Stomach (tissue), 9 donors: ENCODE results near the gene USP37. TPM values are rescaled to one million over a fixed set of nuclear protein-coding genes. Genes with fewer than 3 reads are reported as not detected.

Experiments
- DNase-seq, 2 donors: peaks; one replicate each; pipeline versions ENCODE4 v3.0.0 to v3.0.0-alpha.2; 2013 to 2019
- H3K27ac ChIP-seq, 5 donors: fragments of 200-600 bp in 4 of 5; sonication (generic) in 4 of 5; one replicate each; pipeline ENCODE4 v1.5.1; 2013 to 2019; ENCODE audit warnings: mild to moderate bottlenecking in 1 of 5, moderate library complexity in 1 of 5
- H3K27me3 ChIP-seq, 3 donors: fragments of 200-600 bp; sonication (generic); one replicate each; pipeline ENCODE4 v1.5.1; 2017 to 2019; ENCODE audit warnings: mixed run types in 1 of 3
- H3K36me3 ChIP-seq, 4 donors: fragments of 200-600 bp; sonication (generic); 1 replicate in 3 of 4; 2 replicates in 1 of 4; pipeline ENCODE4 v1.5.1; 2016 to 2019
- H3K4me1 ChIP-seq, 4 donors: fragments of 200-600 bp; sonication (generic); one replicate each; pipeline ENCODE4 v1.5.1; 2016 to 2019
- H3K4me3 ChIP-seq, 4 donors: fragments of 200-600 bp; sonication (generic) in 3 of 4; one replicate each; pipeline ENCODE4 v1.5.1; 2016 to 2019; ENCODE audit warnings: mild to moderate bottlenecking in 1 of 4
- H3K9me3 ChIP-seq, 4 donors: fragments of 200-600 bp; sonication (generic); one replicate each; pipeline ENCODE4 v1.5.1; 2016 to 2019
- EP300 ChIP-seq: sonication (generic); formaldehyde crosslinking; IDR thresholded peaks from one replicate; pipeline ENCODE4 v1.6.1; 2017; ENCODE audit warnings: antibody characterized with exemption
- POLR2A ChIP-seq, 4 donors: fragments of 450-650 bp; IDR thresholded peaks; one replicate each; pipeline ENCODE4 v1.6.1; 2016; ENCODE audit warnings: antibody characterized with exemption in 4 of 4, control low read depth in 2 of 4, mild to moderate bottlenecking in 1 of 4, moderate library complexity in 1 of 4
- POLR2AphosphoS5 ChIP-seq, 3 donors: sonication (generic); formaldehyde crosslinking; IDR thresholded peaks; one replicate each; pipeline ENCODE4 v1.6.1; 2016; ENCODE audit warnings: antibody characterized with exemption in 3 of 3
- WGBS, 5 donors: extraction: QIAGEN DNeasy Blood & Tissue Kit in 3 of 5; methylation state at CpG; one replicate each; pipeline versions ENCODE4 v1.1.5 to v1.1.7; 2013 to 2018; 5-methylcytosine and 5-hydroxymethylcytosine counted together
- intact Hi-C: fragments of 100-400 bp; cut with DNase I; formaldehyde crosslinking; loops from one replicate; pipeline ENCODE4 v1.15.1; 2023; ENCODE audit warnings: low total_unique reads
- polyA plus RNA-seq, 3 donors: library from polyadenylated mRNA; stranded (reverse); fragments of 200-250 nt; gene quantifications; one replicate each; pipeline ENCODE4 v1.2.3, GENCODE V29; 2013
- total RNA-seq, 5 donors: library from RNA; depleted of rRNA; stranded (reverse); fragments of >200 nt; gene quantifications; one replicate each; pipeline versions ENCODE4 v1.1.0 to v1.2.3, GENCODE V29; 2014 to 2016
- TF ChIP-seq, protein P1 (sequence below), 7 experiments: fragments of 450-650 bp in 4 of 7; fragments of 200-600 bp in 3 of 7; sonication (generic) in 3 of 7; IDR thresholded peaks; one replicate each; pipeline ENCODE4 v1.5.1; 2016 to 2019; ENCODE audit warnings: antibody characterized with exemption in 7 of 7, control low read depth in 2 of 7, mild to moderate bottlenecking in 1 of 7
- donor health status: healthy with polysubstance abuse.
- donor health status: Bipolar disorder and iron deficiency.
- donor health status: healthy.

The USP37 gene
- total and polyA plus RNA-seq, 8 donors = 1.6 to 81.4 (median 5.2) TPM

DNA sequence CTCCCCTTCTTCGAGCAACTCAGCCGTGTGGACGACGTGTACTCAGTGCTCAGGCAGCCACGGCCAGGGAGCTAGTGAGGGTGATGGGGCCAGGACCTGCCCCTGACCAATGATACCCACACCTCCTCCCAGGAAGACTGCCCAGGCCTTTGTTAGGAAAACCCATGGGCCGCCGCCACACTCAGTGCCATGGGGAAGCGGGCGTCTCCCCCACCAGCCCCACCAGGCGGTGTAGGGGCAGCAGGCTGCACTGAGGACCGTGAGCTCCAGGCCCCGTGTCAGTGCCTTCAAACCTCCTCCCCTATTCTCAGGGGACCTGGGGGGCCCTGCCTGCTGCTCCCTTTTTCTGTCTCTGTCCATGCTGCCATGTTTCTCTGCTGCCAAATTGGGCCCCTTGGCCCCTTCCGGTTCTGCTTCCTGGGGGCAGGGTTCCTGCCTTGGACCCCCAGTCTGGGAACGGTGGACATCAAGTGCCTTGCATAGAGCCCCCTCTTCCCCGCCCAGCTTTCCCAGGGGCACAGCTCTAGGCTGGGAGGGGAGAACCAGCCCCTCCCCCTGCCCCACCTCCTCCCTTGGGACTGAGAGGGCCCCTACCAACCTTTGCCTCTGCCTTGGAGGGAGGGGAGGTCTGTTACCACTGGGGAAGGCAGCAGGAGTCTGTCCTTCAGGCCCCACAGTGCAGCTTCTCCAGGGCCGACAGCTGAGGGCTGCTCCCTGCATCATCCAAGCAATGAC lies 163.6 kb downstream of the USP37 start:
- H3K27me3 ChIP-seq = no peaks in the 10 kb centered on the region
- H3K4me1 ChIP-seq = peaks cover 57 to 72% (median 71%) of the 10 kb centered on the region in 4 donors
- peaks cover 35 to 44% (median 41%) of the 10 kb centered on the region in 4 donors for H3K36me3 ChIP-seq
- H3K27ac ChIP-seq = peak overlapping the region; percentile 73 to 100 (median 90)
- no peak overlapping the region for H3K4me3 ChIP-seq
- H3K9me3 ChIP-seq = no peaks in the 10 kb centered on the region
- peak in 1 of 2 donors; percentile 60 for DNase-seq
- 58 to 63% (median 59%) methylated on average over 10 to 16 of the region's 16 CpGs for WGBS, 5 donors
- intact Hi-C loops = no loop called here
- TF ChIP-seq POLR2A (IDR thresholded peaks at IDR 0.05) = no peak
- no peak for TF ChIP-seq EP300
- TF ChIP-seq, protein P1, sequence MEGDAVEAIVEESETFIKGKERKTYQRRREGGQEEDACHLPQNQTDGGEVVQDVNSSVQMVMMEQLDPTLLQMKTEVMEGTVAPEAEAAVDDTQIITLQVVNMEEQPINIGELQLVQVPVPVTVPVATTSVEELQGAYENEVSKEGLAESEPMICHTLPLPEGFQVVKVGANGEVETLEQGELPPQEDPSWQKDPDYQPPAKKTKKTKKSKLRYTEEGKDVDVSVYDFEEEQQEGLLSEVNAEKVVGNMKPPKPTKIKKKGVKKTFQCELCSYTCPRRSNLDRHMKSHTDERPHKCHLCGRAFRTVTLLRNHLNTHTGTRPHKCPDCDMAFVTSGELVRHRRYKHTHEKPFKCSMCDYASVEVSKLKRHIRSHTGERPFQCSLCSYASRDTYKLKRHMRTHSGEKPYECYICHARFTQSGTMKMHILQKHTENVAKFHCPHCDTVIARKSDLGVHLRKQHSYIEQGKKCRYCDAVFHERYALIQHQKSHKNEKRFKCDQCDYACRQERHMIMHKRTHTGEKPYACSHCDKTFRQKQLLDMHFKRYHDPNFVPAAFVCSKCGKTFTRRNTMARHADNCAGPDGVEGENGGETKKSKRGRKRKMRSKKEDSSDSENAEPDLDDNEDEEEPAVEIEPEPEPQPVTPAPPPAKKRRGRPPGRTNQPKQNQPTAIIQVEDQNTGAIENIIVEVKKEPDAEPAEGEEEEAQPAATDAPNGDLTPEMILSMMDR (IDR thresholded peaks at IDR 0.05) = no peak
- TF ChIP-seq POLR2AphosphoS5 (IDR thresholded peaks at IDR 0.05) = no peak

DNA sequence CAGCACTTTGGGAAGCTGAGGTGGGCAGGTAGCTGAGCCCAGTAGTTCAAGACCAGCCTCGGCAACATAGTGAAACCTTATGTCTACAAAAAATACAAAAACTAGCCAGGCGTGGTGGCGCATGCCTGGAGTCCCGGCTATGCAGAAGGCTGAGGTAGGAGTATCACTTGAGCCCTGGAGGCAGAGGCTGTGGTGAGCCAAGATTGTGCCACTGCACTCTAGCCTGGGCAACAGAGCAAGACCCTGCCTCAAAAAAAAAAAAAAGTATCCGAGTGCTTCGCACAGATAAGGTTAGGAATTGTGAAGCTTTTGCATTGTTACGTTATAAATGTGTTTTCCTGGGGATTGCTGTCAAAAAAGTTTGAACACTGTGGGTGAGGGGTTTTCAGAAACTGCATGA lies 164.3 kb downstream of the USP37 start:
- no peak for DNase-seq
- peak overlapping the region in 4 of 5 donors; percentile 18 to 100 (median 95) for H3K27ac ChIP-seq
- intact Hi-C loops = no loop called here
- peaks cover 61 to 76% (median 73%) of the 10 kb centered on the region in 4 donors for H3K4me1 ChIP-seq
- peak overlapping the region in 1 of 4 donors; percentile 94 for H3K4me3 ChIP-seq
- 47 to 70% (median 68%) methylated on average over 7 of the region's 7 CpGs for WGBS, 5 donors
- no peaks in the 10 kb centered on the region for H3K9me3 ChIP-seq
- no peaks in the 10 kb centered on the region for H3K27me3 ChIP-seq
- TF ChIP-seq EP300 = no peak
- TF ChIP-seq, protein P1 (IDR thresholded peaks at IDR 0.05) = no peak
- no peak for TF ChIP-seq POLR2AphosphoS5 (IDR thresholded peaks at IDR 0.05)
- TF ChIP-seq POLR2A (IDR thresholded peaks at IDR 0.05) = no peak
- peaks cover 35 to 44% (median 41%) of the 10 kb centered on the region in 4 donors for H3K36me3 ChIP-seq

DNA sequence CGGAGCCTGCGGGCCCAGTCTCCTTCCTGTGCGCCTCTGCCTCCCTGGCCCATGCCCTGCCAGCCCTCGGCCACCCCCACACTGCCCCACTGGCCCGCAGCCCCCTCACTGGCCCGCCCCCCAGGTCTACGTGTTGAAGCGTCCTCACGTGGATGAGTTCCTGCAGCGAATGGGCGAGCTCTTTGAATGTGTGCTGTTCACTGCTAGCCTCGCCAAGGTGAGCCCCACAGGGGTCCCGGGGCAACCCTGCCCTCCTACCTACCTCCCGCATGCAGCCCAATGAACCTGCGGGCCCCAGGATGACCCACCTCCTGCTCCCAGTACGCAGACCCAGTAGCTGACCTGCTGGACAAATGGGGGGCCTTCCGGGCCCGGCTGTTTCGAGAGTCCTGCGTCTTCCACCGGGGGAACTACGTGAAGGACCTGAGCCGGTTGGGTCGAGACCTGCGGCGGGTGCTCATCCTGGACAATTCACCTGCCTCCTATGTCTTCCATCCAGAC lies 165.2 kb downstream of the USP37 start:
- Histone ChIP-seq H3K4me3 (peak overlapping the region in 1 of 4 donors; percentile 94), H3K36me3 (peaks cover 35 to 44% (median 41%) of the 10 kb centered on the region in 4 donors), H3K9me3 (no peaks in the 10 kb centered on the region), H3K27me3 (no peaks in the 10 kb centered on the region), H3K4me1 (peaks cover 65 to 80% (median 77%) of the 10 kb centered on the region in 4 donors), H3K27ac (peak overlapping the region in 4 of 5 donors; percentile 98 to 100 (median 100))
- WGBS, 5 donors = 72 to 76% (median 73%) methylated on average over 12 to 26 of the region's 26 CpGs; no CpG with 5 or more reads in 1 of the 5 donors
- intact Hi-C loops = no loop called here
- TF ChIP-seq POLR2A (IDR thresholded peaks at IDR 0.05) (no peak), EP300 (no peak), POLR2AphosphoS5 (IDR thresholded peaks at IDR 0.05) (no peak)
- TF ChIP-seq, protein P1 (IDR thresholded peaks at IDR 0.05) = no peak
- no peak for DNase-seq

DNA sequence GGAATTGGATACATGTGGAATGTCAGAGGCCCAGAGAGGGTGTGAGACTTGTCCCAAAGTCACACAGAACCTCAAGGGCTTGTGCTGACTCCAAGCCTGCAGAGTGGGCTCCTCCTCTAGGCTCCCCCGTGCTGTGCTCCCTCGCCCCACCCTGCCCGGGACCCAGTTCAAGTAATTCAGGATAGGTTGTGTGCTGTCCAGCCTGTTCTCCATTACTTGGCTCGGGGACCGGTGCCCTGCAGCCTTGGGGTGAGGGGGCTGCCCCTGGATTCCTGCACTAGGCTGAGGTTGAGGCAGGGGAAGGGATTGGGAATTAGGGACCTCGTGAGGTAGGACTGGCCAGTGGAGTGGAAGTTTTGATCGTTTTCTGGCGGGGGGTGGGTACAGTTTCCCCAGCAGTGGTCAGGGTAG lies 165.7 kb downstream of the USP37 start:
- Histone ChIP-seq H3K4me3 (peak overlapping the region in 2 of 4 donors; percentile 74 to 94), H3K9me3 (no peaks in the 10 kb centered on the region), H3K36me3 (peaks cover 35 to 44% (median 41%) of the 10 kb centered on the region in 4 donors), H3K27me3 (no peaks in the 10 kb centered on the region), H3K27ac (peak overlapping the region; percentile 97 to 100 (median 100)), H3K4me1 (peaks cover 65 to 80% (median 77%) of the 10 kb centered on the region in 4 donors)
- DNase-seq = no peak
- intact Hi-C loops = no loop called here
- WGBS, 5 donors = 23 to 56% (median 37%) methylated on average over 7 to 8 of the region's 8 CpGs
- TF ChIP-seq, protein P1 (IDR thresholded peaks at IDR 0.05) = no peak
- TF ChIP-seq POLR2AphosphoS5 (IDR thresholded peaks at IDR 0.05) = no peak
- no peak for TF ChIP-seq POLR2A (IDR thresholded peaks at IDR 0.05)
- no peak for TF ChIP-seq EP300
